ENCODE measurements around the gene MTTP.

Gene MTTP

GRCh38 chr4:99670409-99671073 is 95.9 kb downstream of the MTTP start:
- no peak for DNase-seq (ENCODE audit: low spot score)

Measured in Ammon's horn (tissue), 1 donor.